Tibial artery (tissue), 4 donors: ENCODE results near the gene IQCE.

Experiments used
- DNase-seq, 2 donors: peaks; one replicate each; pipeline ENCODE4 v3.0.0-alpha.2; 2019
- H3K27ac ChIP-seq, 2 donors: fragments of 200-600 bp; sonication (generic) in 1 of 2; 1 replicate in 1 of 2; 2 replicates in 1 of 2; pipeline ENCODE4 v1.5.1; 2018 to 2019; ENCODE audit warnings: mild to moderate bottlenecking in 1 of 2
- H3K27me3 ChIP-seq, 2 donors: fragments of 200-600 bp; sonication (generic) in 1 of 2; one replicate each; pipeline versions ENCODE4 v1.5.1 to v1.6.0; 2016 to 2019
- H3K36me3 ChIP-seq, 3 donors: fragments of 200-600 bp; sonication (generic) in 2 of 3; one replicate each; pipeline ENCODE4 v1.5.1; 2016 to 2019; ENCODE audit warnings: mild to moderate bottlenecking in 2 of 3
- H3K4me1 ChIP-seq, 4 donors: fragments of 200-600 bp; sonication (generic) in 2 of 4; 1 replicate in 3 of 4; 2 replicates in 1 of 4; pipeline ENCODE4 v1.5.1; 2016 to 2019
- H3K4me3 ChIP-seq, 2 donors: fragments of 200-600 bp; sonication (generic) in 1 of 2; 1 replicate in 1 of 2; 2 replicates in 1 of 2; pipeline ENCODE4 v1.5.1; 2018 to 2019; ENCODE audit warnings: mild to moderate bottlenecking in 2 of 2
- H3K9me3 ChIP-seq, 3 donors: fragments of 200-600 bp; sonication (generic) in 1 of 3; one replicate each; pipeline ENCODE4 v1.5.1; 2016 to 2019
- intact Hi-C: fragments of 100-400 bp; cut with DNase I; formaldehyde crosslinking; loops from one replicate; pipeline ENCODE4 v1.15.0; 2023; ENCODE audit warnings: low total_unique reads
- TF ChIP-seq, protein P1 (sequence below), 2 experiments: fragments of 200-600 bp in 1 of 2; fragments of 450-650 bp in 1 of 2; IDR thresholded peaks; one replicate each; pipeline ENCODE4 v1.5.1; 2017 to 2019; ENCODE audit warnings: antibody characterized with exemption in 2 of 2, mild to moderate bottlenecking in 1 of 2, moderate library complexity in 1 of 2

Gene IQCE

DNA sequence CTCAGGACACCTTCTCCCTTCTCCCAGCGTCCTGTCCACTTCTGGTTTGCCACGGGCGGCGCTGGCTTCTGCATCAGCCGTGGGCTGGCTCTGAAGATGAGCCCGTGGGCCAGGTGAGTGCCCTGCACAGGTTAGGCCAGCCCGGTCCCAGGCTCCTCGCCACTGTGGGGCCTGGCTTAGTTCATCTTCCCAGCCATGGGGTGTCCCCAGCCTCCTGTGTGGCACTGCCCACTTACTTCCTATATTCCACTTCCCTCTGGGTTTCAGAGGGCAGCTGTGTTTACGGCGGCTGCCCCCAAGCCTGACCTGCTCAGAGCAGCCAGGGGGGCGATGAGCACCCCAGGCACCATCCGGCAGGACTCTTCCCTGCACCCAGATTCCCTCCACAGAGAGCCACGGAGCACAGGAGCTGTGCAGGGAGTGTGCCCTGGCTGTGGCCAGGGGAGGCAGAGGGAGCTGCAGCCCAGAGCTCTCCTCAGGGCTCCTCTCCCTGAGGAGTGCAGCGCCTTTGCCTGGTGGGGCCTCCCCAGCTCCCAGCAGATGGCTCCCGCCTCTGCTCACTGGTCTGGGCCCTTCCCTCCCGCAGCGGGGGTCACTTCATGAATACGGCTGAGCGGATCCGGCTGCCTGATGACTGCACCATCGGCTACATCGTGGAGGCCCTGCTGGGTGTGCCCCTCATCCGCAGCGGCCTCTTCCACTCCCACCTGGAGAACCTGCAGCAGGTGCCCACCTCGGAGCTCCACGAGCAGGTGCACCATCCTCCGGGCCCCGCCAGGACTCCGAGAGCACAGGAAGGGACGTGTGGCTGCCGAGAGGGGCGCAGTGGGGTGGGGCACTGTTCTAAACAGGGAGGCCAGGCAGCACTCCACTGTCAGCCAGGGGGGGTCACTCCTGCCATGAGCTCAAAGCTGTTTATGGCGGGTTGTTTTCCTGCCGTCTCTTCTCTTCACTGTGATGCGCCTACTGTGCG, 32.8 kb upstream of the IQCE start:
- Histone ChIP-seq H3K27me3 (peaks cover 0 to 89% of the 10 kb centered on the region in 2 donors), H3K4me3 (no peak overlapping the region), H3K4me1 (peaks cover 0 to 74% (median 28%) of the 10 kb centered on the region in 4 donors), H3K9me3 (no peaks in the 10 kb centered on the region), H3K27ac (no peak overlapping the region), H3K36me3 (peaks cover 0 to 7% (median 7%) of the 10 kb centered on the region in 3 donors)
- TF ChIP-seq, protein P1, sequence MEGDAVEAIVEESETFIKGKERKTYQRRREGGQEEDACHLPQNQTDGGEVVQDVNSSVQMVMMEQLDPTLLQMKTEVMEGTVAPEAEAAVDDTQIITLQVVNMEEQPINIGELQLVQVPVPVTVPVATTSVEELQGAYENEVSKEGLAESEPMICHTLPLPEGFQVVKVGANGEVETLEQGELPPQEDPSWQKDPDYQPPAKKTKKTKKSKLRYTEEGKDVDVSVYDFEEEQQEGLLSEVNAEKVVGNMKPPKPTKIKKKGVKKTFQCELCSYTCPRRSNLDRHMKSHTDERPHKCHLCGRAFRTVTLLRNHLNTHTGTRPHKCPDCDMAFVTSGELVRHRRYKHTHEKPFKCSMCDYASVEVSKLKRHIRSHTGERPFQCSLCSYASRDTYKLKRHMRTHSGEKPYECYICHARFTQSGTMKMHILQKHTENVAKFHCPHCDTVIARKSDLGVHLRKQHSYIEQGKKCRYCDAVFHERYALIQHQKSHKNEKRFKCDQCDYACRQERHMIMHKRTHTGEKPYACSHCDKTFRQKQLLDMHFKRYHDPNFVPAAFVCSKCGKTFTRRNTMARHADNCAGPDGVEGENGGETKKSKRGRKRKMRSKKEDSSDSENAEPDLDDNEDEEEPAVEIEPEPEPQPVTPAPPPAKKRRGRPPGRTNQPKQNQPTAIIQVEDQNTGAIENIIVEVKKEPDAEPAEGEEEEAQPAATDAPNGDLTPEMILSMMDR (IDR thresholded peaks at IDR 0.05) = no peak
- DNase-seq = no peak
- intact Hi-C loops = no loop called here

- H3K9me3 ChIP-seq = no peaks in the 10 kb centered on the region
- H3K4me1 ChIP-seq = peaks cover 0 to 74% (median 27%) of the 10 kb centered on the region in 4 donors
- no peak for DNase-seq
- peaks cover 0 to 7% (median 7%) of the 10 kb centered on the region in 3 donors for H3K36me3 ChIP-seq
- H3K4me3 ChIP-seq = no peak overlapping the region
- intact Hi-C loops = no loop called here
- H3K27ac ChIP-seq = no peak overlapping the region
- H3K27me3 ChIP-seq = peaks cover 0 to 89% of the 10 kb centered on the region in 2 donors
- TF ChIP-seq, protein P1 (IDR thresholded peaks at IDR 0.05) = no peak
Observed at GRCh38 chr7:2526659-2527504, 31.9 kb upstream of the IQCE start.

GRCh38 chr7:2527505-2528467, 31.0 kb upstream of the IQCE start:
- Histone ChIP-seq H3K36me3 (peaks cover 0 to 7% (median 7%) of the 10 kb centered on the region in 3 donors), H3K4me3 (no peak overlapping the region), H3K27ac (no peak overlapping the region), H3K9me3 (no peaks in the 10 kb centered on the region), H3K4me1 (peaks cover 0 to 65% (median 26%) of the 10 kb centered on the region in 4 donors), H3K27me3 (peaks cover 0 to 80% of the 10 kb centered on the region in 2 donors)
- TF ChIP-seq, protein P1 (IDR thresholded peaks at IDR 0.05) = no peak
- no peak for DNase-seq
- intact Hi-C loops = no loop called here

DNA sequence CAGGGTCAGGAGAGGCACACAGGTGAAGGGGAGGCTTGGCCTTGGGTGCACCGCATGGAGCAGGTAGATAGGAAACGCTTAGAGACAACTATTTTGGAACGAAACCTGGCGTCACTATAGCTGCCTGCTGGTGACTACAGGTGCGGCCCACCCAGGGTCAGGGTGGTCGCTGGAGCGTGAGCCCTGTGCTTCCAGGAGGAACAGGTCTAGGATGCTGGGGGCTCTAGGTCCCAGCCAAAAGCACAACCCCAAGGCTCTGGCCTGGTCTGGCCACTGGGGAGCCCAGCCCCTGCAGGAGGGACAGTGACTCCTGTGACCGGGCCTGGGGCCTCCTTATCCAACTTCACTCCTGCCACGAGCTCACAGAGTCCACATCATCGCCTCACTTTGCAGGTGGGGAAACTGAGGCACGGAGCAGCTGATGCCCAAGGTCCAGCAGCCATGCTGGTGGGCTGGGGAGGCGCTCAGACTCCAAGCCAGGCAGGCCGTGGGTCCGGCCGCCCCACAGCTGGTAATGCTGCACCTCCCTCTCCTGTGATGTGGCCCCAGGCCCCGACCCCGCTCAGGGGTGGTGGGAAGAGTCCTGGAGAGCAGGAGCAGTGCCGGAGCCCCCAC, 30.2 kb upstream of the IQCE start:
- Histone ChIP-seq H3K27me3 (peaks cover 0 to 72% of the 10 kb centered on the region in 2 donors), H3K4me3 (no peak overlapping the region), H3K4me1 (peaks cover 0 to 57% (median 22%) of the 10 kb centered on the region in 4 donors), H3K9me3 (no peaks in the 10 kb centered on the region), H3K36me3 (peaks cover 0 to 7% (median 7%) of the 10 kb centered on the region in 3 donors), H3K27ac (no peak overlapping the region)
- TF ChIP-seq, protein P1 (IDR thresholded peaks at IDR 0.05) = no peak
- intact Hi-C loops = no loop called here
- no peak for DNase-seq
